Pancreas (tissue), 8 donors: Measurements from ENCODE around the gene DNAJB14. TPM values are rescaled to one million over a fixed set of nuclear protein-coding genes. Genes with fewer than 3 reads are reported as not detected.

Source experiments
- polyA plus RNA-seq, 2 donors: library from polyadenylated mRNA; stranded (reverse); fragments of 200-250 nt; gene quantifications; one replicate each; pipeline ENCODE4 v1.2.3, GENCODE V29; 2013
- total RNA-seq, 6 donors: library from RNA; stranded (reverse); fragmentation: NEBNext Ultra II Directional in 4 of 6; extraction: Animal tissue kit (Norgen Biotek cat#: 25700) in 4 of 6; gene quantifications; one replicate each; pipeline versions ENCODE4 v1.2.1 to v1.2.4, GENCODE V29; 2021 to 2023
- donor health status: healthy with polysubstance abuse.
- donor health status: DM: no; HTN: no; CAD: no; lungs with moderate emphysema.
- donor health status: DM: no; HTN: no; CAD: no.
- donor health status: Bipolar disorder and iron deficiency.
- donor health status: DM: yes; HTN: yes; CAD: no.
- donor health status: DM: no; HTN: no; CAD: no.
- donor health status: DM: no; HTN: no; CAD: no.
- donor health status: DM: yes; HTN: yes; CAD: no.

DNAJB14 gene
- total and polyA plus RNA-seq, 8 donors = 3.6 to 23.7 (median 11.6) TPM

Other genes starting within 250 kb of the DNAJB14 start
- 1 to 10 TPM in 2 of 6 donors, under 1 TPM in 4; 0.16 to 2.7 (median 0.54) TPM for gene DAPP1, start 129.8 kb downstream of the DNAJB14 start, total RNA-seq
- under 1 TPM; 0.09 to 0.19 TPM for gene DAPP1, start 129.8 kb downstream of the DNAJB14 start, polyA plus RNA-seq
- 10 to 100 TPM in 5 of 6 donors, 1 to 10 TPM in 1; 8.4 to 25.6 (median 15.2) TPM for gene LAMTOR3, start 52.2 kb downstream of the DNAJB14 start, total RNA-seq
- gene LAMTOR3, start 52.2 kb downstream of the DNAJB14 start, polyA plus RNA-seq = 10 to 100 TPM; 26.5 to 38.7 TPM
- 10 to 100 TPM; 25.1 to 68.3 (median 43.7) TPM for gene H2AZ1, start 3.7 kb upstream of the DNAJB14 start, total RNA-seq
- gene H2AZ1, start 3.7 kb upstream of the DNAJB14 start, polyA plus RNA-seq = 10 to 100 TPM; 33.8 to 91.5 TPM
- gene DDIT4L, start 243.8 kb upstream of the DNAJB14 start, total RNA-seq = under 1 TPM; 0.08 to 0.43 (median 0.23) TPM
- under 1 TPM in 1 of 2 donors, not detected in 1; 0.14 TPM for gene DDIT4L, start 243.8 kb upstream of the DNAJB14 start, polyA plus RNA-seq